PC-9 (cell line): ENCODE measurements around the gene TDO2. TPM values are rescaled to one million over a fixed set of nuclear protein-coding genes. Genes with fewer than 3 reads are reported as not detected.

Experiments used
- BruUV-seq: library from RNA; stranded (reverse); fragments of 400-500 nt; replicated peaks from 2 replicates; lab custom pipeline; 2021; lab: Mats Ljungman, UMichigan
- CTCF ChIA-PET: fragments of 300-600 bp; sonication (Branson Sonifier 250); formaldehyde crosslinking; loops from one replicate; lab custom pipeline; 2022; ENCODE audit warnings: antibody characterized with exemption; lab: Charles Lee
- POLR2A ChIA-PET: fragments of 300-600 bp; sonication (Branson Sonifier 250); formaldehyde crosslinking; loops from one replicate; lab custom pipeline; 2022; ENCODE audit warnings: antibody characterized with exemption; ENCODE audit not compliant: unreplicated experiment; lab: Charles Lee
- DNase-seq, 2 experiments: peaks; one replicate each; pipeline versions ENCODE4 v3.0.0 to v3.0.0-alpha.2; 2015 to 2022; ENCODE audit warnings: mixed read lengths in 1 of 2
- H2AFZ ChIP-seq: fragments of 200-600 bp; sonication (generic); 2 replicates; pipeline ENCODE4 v1.8.1; 2017; ENCODE audit warnings: antibody characterized with exemption
- H3F3A ChIP-seq: fragments of 200-600 bp; sonication (generic); 2 replicates; pipeline ENCODE4 v1.8.1; 2017; ENCODE audit warnings: antibody characterized with exemption, mild to moderate bottlenecking, low read depth; ENCODE audit not compliant: insufficient read depth
- H3K27ac ChIP-seq: fragments of 200-600 bp; sonication (generic); 2 replicates; pipeline ENCODE4 v1.6.1; 2016; ENCODE audit warnings: mixed run types
- H3K27me3 ChIP-seq: fragments of 200-600 bp; sonication (generic); 2 replicates; pipeline ENCODE4 v1.6.1; 2016; ENCODE audit warnings: low read depth, mixed run types; ENCODE audit not compliant: insufficient read depth
- H3K36me3 ChIP-seq: fragments of 200-600 bp; sonication (generic); 2 replicates; pipeline ENCODE4 v1.6.1; 2016; ENCODE audit warnings: low read depth, mixed run types
- H3K4me1 ChIP-seq: fragments of 200-600 bp; sonication (generic); replicated peaks from 2 replicates; pipeline ENCODE4 v1.6.1; 2016; ENCODE audit warnings: mixed run types; ENCODE audit not compliant: insufficient read depth
- H3K4me2 ChIP-seq: fragments of 200-600 bp; sonication (generic); 2 replicates; pipeline ENCODE4 v1.6.1; 2017; ENCODE audit warnings: mixed run types
- H3K4me3 ChIP-seq: fragments of 200-600 bp; sonication (generic); 2 replicates; pipeline ENCODE4 v1.6.1; 2016; ENCODE audit warnings: mixed run types
- H3K79me2 ChIP-seq: fragments of 200-600 bp; sonication (generic); 2 replicates; pipeline ENCODE4 v1.6.1; 2017; ENCODE audit warnings: low read depth, mixed run types
- H3K9me2 ChIP-seq: fragments of 200-600 bp; sonication (generic); 2 replicates; pipeline ENCODE4 v1.8.1; 2017; ENCODE audit warnings: mild to moderate bottlenecking; ENCODE audit not compliant: insufficient read depth
- H3K9me3 ChIP-seq: fragments of 200-600 bp; sonication (generic); 2 replicates; pipeline ENCODE4 v1.8.1; 2016; ENCODE audit warnings: low read depth; ENCODE audit not compliant: insufficient read depth
- H4K20me1 ChIP-seq: fragments of 200-600 bp; sonication (generic); 2 replicates; pipeline ENCODE4 v1.8.1; 2017; ENCODE audit not compliant: insufficient read depth
- CTCF ChIP-seq: fragments of 200-600 bp; sonication (generic); conservative IDR thresholded peaks from 2 replicates; pipeline ENCODE4 v1.6.1; 2017; ENCODE audit warnings: mixed run types, antibody characterized with exemption, mild to moderate bottlenecking, moderate library complexity
- EZH2 ChIP-seq: fragments of 200-600 bp; sonication (generic); IDR thresholded peaks from 2 replicates; pipeline ENCODE4 v1.8.0; 2017; ENCODE audit warnings: antibody characterized with exemption, low read depth
- intact Hi-C: fragments of 100-400 bp; cut with micrococcal nuclease; formaldehyde crosslinking; loops from one replicate; pipeline ENCODE4 v1.10.0; 2022; ENCODE audit not compliant: unreplicated experiment
- total RNA-seq: library from RNA; stranded (reverse); gene quantifications from 2 replicates; pipeline ENCODE4 v1.2.3, GENCODE V29; 2021

Gene TDO2
- total RNA-seq, 1 experiment from 2014 or later: 1.3 TPM

- no peak for TF ChIP-seq CTCF
- Histone ChIP-seq H4K20me1 (no peaks in the 10 kb centered on the region), H3K27me3 (no peaks in the 10 kb centered on the region), H3K4me1 (no peaks in the 10 kb centered on the region), H3K9me2 (no peaks in the 10 kb centered on the region), H3K9me3 (peaks cover 6% of the 10 kb centered on the region; the same call in 1 of the 2 replicates), H3K4me2 (no peak overlapping the region), H2AFZ (no peak overlapping the region), H3F3A (no peaks in the 10 kb centered on the region), H3K36me3 (no peaks in the 10 kb centered on the region), H3K27ac (no peak overlapping the region), H3K4me3 (no peak overlapping the region), H3K79me2 (no peaks in the 10 kb centered on the region)
- DNase-seq: no peak
- ChIA-PET CTCF (no interaction called here), POLR2A (no interaction called here)
- no TSS peak for BruUV-seq
- intact Hi-C loops: no loop called here
Observed at GRCh38 chr4:155878611-155879010, 24.9 kb upstream of the TDO2 start.

GRCh38 chr4:155879767-155880166 is 23.7 kb upstream of the TDO2 start:
- H3K4me1 ChIP-seq: no peaks in the 10 kb centered on the region
- H3F3A ChIP-seq: no peaks in the 10 kb centered on the region
- no peak overlapping the region for H3K4me2 ChIP-seq
- no peak overlapping the region for H2AFZ ChIP-seq
- TF ChIP-seq EZH2 (no peak), CTCF (no peak)
- peaks cover 6% of the 10 kb centered on the region; the same call in 1 of the 2 replicates for H3K9me3 ChIP-seq
- no peaks in the 10 kb centered on the region for H3K9me2 ChIP-seq
- no TSS peak for BruUV-seq
- DNase-seq: no peak
- H3K36me3 ChIP-seq: no peaks in the 10 kb centered on the region
- ChIA-PET CTCF (no interaction called here), POLR2A (no interaction called here)
- intact Hi-C loops: no loop called here
- H3K27ac ChIP-seq: no peak overlapping the region
- H3K27me3 ChIP-seq: no peaks in the 10 kb centered on the region
- H3K79me2 ChIP-seq: no peaks in the 10 kb centered on the region
- no peaks in the 10 kb centered on the region for H4K20me1 ChIP-seq
- no peak overlapping the region for H3K4me3 ChIP-seq

GRCh38 chr4:155881555-155881954 is 21.9 kb upstream of the TDO2 start:
- Histone ChIP-seq H3K27ac (no peak overlapping the region), H3K4me3 (no peak overlapping the region), H3K4me2 (no peak overlapping the region), H3F3A (no peaks in the 10 kb centered on the region), H3K9me2 (no peaks in the 10 kb centered on the region), H3K27me3 (no peaks in the 10 kb centered on the region), H3K4me1 (no peaks in the 10 kb centered on the region), H4K20me1 (no peaks in the 10 kb centered on the region), H3K36me3 (no peaks in the 10 kb centered on the region), H2AFZ (no peak overlapping the region), H3K9me3 (no peaks in the 10 kb centered on the region), H3K79me2 (no peaks in the 10 kb centered on the region)
- ChIA-PET POLR2A (no interaction called here), CTCF (no interaction called here)
- DNase-seq: no peak
- TF ChIP-seq CTCF: no peak
- no peak for TF ChIP-seq EZH2
- no TSS peak for BruUV-seq
- intact Hi-C loops: no loop called here
